NCI-H524 treated with DMSO at 0.1 percent for 48 hours (cell line): ENCODE results near the gene GPR156.
"Not testable (repeated sequence)": the region's sequence is repeated elsewhere in the genome, so short reads cannot be mapped to it uniquely, and the experiment has no call there.

Experiments used
- DNase-seq: peaks from one replicate; lab custom pipeline; 2025; lab: John Stamatoyannopoulos, UW

The GPR156 gene

DNA sequence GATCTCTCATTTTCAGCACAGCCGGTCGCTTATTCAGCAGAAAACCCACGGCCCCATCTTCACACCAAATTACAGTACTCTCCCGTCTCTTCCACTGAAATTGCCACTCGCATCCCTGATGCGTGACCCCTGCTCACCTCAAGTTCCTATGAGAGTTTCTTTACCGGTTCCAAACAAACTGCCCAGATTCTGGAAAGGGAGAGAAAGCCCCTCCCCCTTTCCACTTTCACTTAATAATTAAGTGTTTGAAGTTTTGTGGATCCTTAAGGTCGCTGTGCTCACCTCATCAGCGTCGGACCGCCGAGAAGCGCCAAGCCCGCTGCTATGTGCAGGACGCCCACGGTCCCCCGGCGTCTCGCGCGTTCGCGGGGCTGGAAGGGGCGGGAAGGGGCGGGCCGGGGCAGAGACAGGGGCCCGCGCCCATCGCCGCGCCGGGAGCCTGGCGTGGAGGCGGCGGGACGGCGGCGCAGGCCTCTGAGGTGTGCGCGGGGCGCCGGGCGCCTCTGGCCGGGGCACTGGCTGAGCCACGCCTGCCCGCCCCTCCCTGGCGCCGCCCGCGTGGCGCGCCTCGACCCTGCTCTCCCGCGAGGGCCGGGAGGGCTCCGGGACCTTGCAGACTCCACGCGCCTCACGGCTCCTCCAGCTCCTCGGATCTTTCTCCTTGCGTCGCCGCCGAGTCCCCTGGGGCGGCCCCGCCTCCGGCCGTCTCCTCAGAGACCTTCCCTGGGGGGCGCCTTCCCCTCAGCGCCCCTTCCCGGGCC lies at the start of gene GPR156:
TSS of gene GPR156 (minus strand) at position 476 of the 761 bp plus-strand sequence. CDS start 41,124 bp downstream, outside the sequence.
- no peak for DNase-seq

DNA sequence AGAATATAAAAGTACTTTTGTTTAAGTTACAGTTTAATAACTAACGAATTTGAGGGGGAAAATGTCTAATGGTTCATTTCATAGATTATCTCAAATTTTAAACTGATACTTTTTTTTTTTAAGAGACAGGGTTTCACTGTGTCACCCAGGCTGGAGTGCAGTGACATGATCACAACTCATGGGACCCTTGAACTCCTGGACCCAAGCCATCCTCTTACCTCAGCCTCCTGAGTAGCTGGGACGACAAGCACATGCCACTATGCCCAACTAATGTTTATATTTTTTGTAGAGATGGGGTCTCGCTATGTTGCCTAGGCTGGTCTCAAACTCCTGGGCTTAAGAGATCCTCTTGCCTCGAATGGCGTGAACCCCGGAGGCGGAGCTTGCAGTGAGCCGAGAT lies 47.6 kb upstream of the GPR156 start:
- no peak for DNase-seq

DNA sequence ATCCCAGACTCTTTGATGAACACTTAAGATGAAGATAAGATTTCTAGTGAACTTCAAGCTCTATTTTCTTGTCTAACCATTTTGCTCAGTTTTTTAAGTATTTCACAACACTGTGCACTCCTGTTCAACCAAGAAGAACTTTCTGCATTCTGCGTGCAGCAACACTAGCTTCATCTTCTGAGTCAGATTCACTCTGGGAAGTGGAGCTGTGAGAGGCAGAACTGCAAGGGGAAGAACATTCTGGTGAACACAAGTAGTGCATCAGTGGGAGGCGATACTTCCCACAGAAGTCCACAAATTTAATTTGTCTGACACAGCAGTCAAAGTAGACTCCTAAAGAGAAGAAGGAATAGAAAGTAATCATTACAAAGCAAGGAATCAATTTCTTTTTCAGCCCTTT lies 46.1 kb upstream of the GPR156 start:
- no peak for DNase-seq

DNA sequence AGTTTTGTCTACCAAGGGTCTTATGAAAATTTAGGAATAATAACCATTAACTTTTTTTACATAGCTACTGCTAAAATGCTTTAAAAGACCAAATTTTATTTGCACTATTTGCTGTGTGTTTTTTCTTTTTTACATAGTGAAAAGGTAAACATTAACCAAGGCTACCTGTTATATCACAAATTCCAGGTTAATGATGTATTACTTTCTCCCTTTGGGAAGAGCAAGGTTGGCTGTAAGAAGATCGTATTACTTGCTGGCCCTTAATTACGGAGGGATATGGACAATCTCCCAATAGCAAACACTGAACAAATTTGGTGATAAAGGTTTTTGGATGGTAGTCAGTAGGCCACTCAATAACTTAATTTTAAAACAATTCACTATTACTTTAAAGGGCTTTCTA lies 41.8 kb upstream of the GPR156 start:
- no peak for DNase-seq

DNA sequence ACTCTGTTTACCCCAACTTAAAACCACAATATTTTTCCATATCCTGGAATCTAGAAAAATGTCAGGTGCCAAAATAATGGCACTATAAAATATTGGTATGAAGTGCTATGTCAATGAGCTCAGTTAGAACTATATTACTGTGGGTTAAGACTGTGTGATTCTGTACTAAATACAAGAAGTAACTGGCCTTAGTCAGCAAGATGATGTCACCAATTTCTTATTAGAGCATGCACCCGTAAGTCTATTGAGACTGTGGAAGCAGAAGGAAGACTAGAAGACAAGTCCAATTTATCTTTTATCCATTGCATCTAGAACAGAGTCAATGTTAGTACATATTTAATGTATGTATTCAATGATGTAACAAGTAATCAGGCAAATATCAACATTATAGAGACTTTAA lies 39.2 kb upstream of the GPR156 start:
- no peak for DNase-seq

DNA sequence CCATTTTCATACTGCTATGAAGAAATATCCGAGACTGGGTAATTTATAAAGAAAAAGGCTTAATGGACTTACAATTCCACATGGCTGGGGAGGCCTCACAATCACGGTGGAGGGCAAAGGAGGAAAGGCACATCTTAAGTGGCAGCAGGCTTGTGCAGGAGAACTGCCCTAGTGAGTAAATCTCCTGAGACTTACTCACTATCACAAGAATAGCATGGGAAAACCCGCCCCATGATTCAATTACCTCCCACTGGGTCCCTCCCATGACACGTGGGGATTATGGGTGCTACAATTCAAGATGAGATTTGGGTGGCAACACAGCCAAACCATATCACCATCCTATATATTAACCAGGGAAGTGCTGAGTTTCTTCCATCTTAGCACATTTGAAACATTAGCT lies 38.7 kb upstream of the GPR156 start:
- not testable (repeated sequence) for DNase-seq

DNA sequence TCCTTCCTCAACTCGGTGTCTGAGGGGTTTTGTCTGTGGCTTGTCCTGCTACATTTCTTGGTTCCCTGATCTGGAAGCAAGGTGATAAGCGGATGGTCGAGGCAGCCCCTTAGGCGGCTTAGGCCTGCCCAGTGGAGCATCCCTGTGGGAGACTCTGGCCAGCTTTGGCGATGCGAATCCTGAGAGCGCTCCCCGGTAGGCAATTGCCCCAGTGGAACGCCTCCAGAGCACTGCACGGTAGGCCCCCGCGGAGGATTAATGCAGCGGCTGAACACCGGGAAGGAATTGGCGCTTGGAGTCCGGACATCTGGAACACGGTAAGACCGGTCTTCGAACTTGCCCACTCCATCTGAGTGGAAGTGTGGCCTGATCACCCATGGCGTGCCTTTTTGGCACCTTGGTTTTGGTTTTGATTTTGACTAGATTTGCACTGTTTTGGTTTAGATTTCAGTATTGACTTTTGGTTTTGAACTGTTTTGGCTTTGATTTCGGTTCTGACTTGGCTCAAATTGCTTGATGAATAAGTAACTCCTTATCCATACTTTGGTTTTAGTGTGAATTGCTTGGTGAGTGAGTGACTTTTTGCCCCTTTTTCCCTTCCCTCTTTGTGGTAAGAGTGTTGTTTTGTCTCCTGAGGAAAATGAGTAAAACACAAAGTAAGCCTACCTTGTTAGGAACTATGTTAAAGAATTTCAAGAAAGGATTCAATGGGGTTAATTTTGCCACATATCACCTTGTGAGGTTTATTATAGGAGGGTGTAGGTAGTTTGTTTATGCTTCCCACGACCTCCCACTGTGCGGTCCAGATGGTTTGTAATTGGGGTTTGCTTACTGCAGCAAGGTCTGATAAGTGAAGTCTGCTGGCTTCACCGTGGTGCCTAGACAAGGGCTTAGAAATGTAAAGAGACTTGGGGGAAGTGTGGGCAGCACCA lies 27.1 kb upstream of the GPR156 start:
- no peak for DNase-seq

DNA sequence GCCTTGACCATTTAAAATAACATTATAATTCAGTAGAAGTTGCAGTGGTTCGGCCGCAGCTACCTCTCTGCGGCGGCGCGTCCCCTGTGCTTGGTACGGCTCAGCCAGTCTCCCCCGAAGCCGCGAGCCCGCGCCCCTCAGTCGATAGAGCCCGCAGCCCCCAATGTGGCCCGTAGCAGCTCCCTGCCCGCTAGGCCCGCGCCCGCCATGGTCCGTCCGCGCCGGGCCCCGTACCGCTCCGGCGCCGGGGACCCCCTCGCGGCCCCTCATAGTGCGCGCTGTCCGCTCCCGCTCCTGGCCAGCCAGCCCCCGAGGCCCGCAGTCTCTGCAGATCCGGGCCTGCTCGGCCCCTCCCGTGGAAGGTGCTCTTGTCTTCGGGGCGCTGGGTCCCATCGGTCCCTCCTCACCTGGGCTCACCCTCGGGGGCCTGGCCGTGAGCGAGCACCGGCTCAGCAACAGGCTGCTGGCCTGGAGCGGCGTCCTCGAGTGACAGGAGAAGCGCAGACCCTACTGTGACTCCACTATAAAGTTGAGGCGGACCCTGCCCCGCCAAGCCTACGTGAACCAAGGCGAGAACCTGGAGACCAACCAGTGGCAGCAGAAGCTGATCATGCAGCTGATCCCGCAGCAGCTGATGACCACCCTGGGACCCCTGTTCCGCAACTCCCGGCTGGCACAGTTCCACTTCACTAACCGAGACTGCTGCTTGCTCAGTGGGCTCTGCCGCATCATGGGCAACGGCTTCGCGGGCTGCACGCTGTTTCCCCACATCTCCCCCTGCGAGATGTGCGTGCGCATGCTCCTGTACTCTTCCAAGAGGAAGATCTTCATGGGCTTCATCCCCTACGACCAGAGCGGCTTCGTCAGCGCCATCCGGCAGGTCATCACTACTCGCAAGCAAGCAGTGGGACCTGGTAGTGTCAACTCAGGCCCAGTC lies 21.8 kb upstream of the GPR156 start:
- DNase-seq: no peak

DNA sequence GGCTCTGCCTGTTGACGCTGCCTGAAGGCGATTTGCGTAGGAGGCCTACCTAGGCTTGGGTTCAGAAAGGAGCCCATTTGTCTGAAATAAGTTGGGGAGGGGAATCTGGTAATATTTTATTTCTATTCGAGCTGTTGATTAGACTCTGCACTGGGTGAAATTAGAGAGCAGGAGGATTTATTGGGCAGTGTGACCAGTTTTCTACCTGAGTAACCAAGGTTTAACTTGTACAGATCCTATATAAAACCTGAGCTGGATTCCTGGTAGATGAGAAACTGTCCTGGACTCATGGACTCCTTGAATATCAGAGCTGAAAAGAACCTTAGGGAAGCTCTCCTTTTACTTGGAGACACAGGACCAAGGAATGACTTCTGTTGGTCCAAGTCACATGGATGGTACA lies 19.6 kb upstream of the GPR156 start:
- DNase-seq: no peak

DNA sequence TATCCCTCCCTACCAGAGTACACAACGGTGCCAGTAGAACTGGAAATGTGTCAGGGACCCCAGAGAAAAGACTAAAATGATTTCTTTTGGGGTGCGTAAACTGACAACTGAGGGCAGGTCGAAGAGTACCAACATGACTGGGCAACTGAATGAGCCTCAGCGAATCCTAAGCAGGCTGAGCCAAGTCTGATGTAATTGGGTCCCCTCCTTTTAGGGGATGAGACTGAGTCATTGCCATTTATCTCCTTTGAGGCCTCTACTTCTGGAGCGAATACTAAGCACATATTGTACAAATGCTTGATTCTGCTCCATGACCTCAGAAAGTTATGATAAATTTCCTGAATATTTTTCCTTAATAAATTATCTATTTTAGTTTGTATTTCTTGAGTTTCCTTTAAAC lies 17.3 kb upstream of the GPR156 start:
- DNase-seq: no peak

DNA sequence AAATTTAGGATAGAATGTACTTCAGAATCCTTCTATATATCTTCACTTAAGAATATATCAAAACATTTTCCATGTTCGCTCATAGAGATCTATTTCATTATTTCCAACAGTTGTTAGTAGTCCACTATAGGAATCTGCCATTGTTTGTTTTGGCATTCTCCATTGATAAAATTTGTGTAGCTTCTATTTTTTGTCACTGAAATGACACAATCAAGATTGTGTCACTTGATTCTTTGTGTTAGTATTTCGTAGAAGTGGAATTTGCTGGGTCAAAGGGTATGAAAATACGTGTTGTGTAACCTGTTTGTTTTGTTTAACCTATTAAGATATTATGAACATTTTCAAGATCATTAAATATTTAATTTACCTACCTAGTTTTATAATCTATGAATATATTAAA lies 15.9 kb upstream of the GPR156 start:
- no peak for DNase-seq

DNA sequence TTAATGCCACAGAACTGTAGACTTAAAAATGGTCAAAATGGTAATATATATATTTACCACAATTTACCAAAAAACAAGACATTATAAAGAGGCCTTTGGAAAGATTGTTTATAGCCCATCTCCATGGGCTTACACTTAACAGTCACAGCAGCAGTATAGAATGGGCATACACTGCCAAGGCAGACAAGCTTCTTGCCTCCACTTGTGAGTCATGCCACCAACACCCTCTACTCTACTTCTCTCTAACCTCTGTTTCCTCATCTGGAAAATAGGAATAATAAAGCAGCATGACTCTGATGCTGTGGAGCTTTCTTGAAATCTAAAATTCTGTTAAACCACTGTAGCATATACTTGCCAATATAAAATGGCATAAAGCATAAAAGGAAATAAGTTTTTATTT lies 14.4 kb upstream of the GPR156 start:
- DNase-seq: no peak

DNA sequence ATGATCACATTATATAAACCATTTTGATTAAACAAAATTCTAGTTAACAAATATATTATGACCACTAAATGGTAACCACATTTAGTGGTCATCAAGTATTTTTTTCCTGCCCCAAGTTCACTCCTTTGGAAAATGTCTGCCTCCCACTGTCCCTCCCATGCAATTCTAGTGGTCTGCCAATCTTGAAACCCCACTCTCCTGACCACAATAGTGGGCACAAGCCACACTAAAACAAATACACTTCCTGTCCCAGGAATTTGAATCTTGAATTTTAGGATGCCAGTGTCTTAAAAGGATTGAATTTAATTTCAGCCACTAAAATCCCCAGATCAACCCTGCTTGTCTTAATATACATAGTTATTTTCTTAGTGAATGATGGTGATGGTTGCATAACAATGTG lies 14.0 kb upstream of the GPR156 start:
- no peak for DNase-seq

DNA sequence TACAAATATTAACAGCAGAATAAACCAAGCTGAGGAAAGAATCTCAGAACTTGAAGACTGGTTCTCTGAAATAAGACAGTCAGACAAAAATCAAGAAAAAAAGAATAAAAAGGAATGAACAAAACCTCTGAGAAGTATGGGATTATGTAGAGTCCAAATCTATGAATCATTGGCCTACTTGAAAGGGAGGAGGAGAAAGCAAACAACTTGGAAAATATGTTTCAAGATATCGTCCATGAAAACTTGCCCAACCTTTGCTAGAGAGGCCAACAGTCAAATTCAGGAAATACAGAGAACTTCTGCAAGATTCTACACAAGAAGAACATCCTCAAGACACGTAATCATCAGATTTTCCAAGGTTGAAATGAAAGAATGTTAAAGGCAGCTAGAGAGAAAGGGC lies 6.5 kb upstream of the GPR156 start:
- not testable (repeated sequence) for DNase-seq

DNA sequence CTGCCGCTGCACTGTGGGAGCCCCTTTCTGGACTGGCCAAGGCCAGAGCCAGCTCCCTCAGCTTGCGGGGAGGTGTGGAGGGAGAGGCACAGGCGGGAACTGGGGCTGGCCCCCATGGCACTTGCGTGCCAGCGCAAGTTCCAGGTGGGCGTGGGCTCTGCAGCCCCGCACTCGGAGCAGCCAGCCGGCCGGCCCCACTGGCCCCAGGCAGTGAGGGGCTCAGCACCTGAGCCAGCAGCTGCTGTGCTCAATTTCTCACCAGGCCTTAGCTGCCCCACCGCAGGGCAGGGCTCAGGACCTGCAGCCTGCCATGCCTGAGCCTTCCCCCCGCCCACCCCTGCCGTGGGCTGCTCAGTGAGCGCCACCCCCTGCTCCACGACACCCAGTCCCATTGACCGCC lies 4.6 kb upstream of the GPR156 start:
- no peak for DNase-seq

DNA sequence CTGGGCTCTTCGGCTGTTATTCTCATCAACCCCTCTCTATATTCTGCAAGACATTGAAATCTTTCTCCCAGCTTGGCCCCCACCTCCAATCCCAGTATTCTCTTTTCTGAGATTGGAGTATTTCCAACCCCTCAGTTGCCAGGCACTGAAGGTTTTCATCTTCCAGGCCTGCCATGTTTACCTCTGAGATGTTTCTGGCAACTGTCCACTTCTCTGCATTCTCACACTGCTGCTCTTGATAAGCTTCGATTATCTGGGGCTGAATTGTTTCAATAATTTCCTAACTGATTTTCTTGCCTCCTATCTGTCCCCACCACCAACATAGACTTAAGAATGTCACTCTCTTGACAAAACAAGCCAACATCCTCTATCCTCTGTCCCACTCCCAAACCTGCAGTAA lies 1.4 kb upstream of the GPR156 start:
- no peak for DNase-seq

DNA sequence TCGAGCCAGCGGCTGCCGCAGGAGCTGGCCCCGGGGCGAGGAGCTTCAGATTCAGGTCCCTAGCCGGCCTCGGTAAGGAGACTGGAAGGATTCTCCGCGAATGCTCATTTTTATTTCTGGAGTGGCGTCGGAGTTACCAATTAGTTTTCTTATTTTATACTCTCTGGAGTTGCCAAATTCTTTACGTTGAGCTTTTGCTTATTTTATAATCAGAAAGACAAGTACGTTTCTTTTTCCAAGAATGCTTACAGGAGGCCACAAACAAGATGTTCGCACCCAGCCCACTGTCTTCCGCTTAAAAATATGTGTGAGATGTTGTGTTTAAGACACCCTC lies 453 bp upstream of the GPR156 start:
- no peak for DNase-seq

DNA sequence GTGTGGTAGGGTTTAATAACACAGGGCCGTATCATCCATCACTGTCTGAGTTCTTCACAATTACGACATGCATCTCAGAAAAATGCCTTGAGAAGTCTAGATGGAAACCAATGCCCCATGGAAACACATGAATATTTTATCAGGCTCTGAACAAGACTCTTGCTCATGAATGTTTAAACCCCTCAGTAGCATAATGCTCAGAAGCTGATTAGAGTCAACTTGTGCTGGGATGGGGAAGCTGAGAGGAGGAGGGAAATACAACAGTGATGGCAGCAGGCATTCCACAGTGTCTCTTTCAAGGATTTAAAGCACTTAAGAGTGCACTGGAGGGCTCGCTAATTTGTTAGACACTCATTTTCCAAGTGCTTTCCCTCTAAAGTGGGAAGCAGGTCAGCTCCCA lies 3.8 kb downstream of the GPR156 start:
- peak; percentile 65 for DNase-seq

DNA sequence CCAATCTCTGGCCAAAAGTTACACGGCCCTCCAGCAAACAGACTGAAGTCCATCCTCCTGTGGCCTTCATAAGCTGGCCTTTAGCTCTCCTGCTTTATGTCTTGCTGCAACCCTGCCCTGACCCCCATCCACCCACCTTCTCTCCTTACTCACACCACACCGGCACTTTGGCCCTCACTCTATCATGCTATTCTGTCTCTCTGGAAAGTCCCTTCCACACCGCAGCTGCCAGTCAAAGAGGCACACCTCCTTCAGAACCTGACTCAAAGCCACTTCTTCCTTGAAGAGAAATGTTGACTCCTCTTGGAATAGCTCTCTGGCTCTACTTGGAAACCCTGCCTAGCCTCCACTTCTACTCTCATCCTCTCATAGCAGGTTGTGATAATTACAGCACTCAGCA lies 4.5 kb downstream of the GPR156 start:
- no peak for DNase-seq

DNA sequence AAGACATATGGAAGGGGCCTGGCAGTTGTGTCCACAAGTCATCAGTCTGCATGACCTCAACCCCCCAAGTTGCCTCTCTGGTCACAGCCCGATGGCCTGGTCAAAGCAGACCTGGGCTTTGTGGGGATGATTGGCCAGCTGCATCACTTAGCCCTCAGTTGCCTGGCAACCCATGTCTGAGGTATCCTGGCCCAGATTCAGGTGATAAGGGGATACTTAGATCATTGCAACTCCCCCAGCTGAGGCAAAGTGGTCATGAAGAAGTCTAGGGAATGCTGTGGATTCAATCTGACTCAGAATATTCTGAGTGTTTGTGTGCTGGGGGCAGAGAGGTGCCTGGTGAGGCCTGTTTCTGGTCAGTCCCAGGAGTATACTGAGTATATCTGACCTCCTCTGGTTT lies 5.0 kb downstream of the GPR156 start:
- no peak for DNase-seq

DNA sequence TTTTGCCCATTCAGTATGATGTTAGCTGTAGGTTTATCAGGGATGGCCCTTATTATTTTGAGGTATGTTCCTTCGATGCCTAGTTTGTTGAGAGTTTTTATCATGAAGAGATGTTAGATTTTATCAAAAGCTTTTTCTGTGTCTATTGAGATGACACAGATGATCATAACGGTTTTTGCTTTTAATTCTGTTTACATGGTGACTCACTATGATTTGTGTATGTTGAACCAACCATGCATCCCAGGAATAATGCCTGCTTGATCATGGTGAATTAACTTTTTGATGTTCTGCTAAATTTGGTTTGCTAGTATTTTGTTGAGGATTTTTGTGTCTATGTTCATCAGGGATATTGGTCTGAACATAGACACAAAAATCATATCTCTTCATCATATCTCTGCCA lies 8.3 kb downstream of the GPR156 start:
- no peak for DNase-seq

DNA sequence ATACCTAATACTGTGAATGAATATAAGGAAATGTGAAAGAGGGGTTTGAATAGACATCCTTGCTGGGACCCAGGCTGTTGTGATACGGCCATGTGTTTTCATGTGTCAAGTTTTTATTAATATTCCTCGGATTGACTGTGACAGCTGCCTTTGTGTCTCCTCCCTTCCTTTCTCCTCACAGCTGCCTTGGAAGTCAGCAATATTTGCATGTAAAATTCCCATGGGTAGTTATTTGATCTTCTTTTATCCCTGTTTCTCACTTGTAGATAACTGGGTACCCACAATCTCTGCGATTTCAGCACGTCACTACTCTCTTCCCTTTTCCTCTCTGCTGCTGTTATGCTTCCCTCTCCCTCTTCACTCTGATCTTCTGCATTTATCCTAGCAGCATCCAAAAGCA lies 9.4 kb downstream of the GPR156 start:
- DNase-seq: peak; percentile 64
